Ecto neural progenitor cell (in vitro differentiated cells): ENCODE measurements around the gene ALOXE3.

Source experiments
- DNase-seq: peaks from one replicate; pipeline ENCODE4 v3.0.0-alpha.2; 2018; ENCODE audit warnings: low spot score

Gene ALOXE3

GRCh38 chr17:8117980-8118768, at the start of gene ALOXE3:
Gene ALOXE3, minus strand, starts transcription at chr17:8118514. Its CDS starts 524 bp downstream, at chr17:8117990.
- peak; percentile 79 for DNase-seq

- DNase-seq, result no peak
Observed at GRCh38 chr17:8167526-8167925, 49.2 kb upstream of the ALOXE3 start.

- no peak for DNase-seq
Observed at GRCh38 chr17:8166731-8167130, 48.4 kb upstream of the ALOXE3 start.

- DNase-seq, result peak; percentile 45
Observed at GRCh38 chr17:8164815-8165131, 46.5 kb upstream of the ALOXE3 start.

GRCh38 chr17:8163978-8164814, 45.9 kb upstream of the ALOXE3 start:
- peak; percentile 59 for DNase-seq

- DNase-seq, result peak; percentile 88
Observed at GRCh38 chr17:8162997-8163977, 45.0 kb upstream of the ALOXE3 start.

- peak; percentile 92 for DNase-seq
Observed at GRCh38 chr17:8162233-8162996, 44.1 kb upstream of the ALOXE3 start, which contains the start of gene VAMP2. Gene VAMP2, minus strand, starts transcription at chr17:8162948. Its CDS starts 69 bp downstream, at chr17:8162879.

GRCh38 chr17:8161289-8162232, 43.2 kb upstream of the ALOXE3 start:
- no peak for DNase-seq

- DNase-seq, result no peak
Observed at GRCh38 chr17:8160741-8161221, 42.5 kb upstream of the ALOXE3 start.

GRCh38 chr17:8160224-8160577, 41.9 kb upstream of the ALOXE3 start:
- no peak for DNase-seq

- no peak for DNase-seq
Observed at GRCh38 chr17:8159459-8160223, 41.3 kb upstream of the ALOXE3 start.

- DNase-seq, result no peak
Observed at GRCh38 chr17:8159032-8159400, 40.7 kb upstream of the ALOXE3 start.

- DNase-seq, result peak; percentile 93
Observed at GRCh38 chr17:8158267-8159031, 40.1 kb upstream of the ALOXE3 start.

GRCh38 chr17:8156246-8156992, 38.1 kb upstream of the ALOXE3 start:
- peak; percentile 100 for DNase-seq

- DNase-seq, result no peak
Observed at GRCh38 chr17:8155996-8156245, 37.6 kb upstream of the ALOXE3 start.

GRCh38 chr17:8155231-8155995, 37.1 kb upstream of the ALOXE3 start:
- DNase-seq, result no peak

GRCh38 chr17:8154608-8155155, 36.4 kb upstream of the ALOXE3 start:
- DNase-seq, result no peak
